Astrocyte (in vitro differentiated cells and primary cell): ENCODE measurements around the gene SUPV3L1.

Experiments
- CTCF ChIP-seq: IDR thresholded peaks from 2 replicates; pipeline ENCODE4 v1.5.1; 2011; ENCODE audit warnings: low read depth, mild to moderate bottlenecking, inconsistent platforms, low read length, moderate library complexity; ENCODE audit not compliant: insufficient read depth
- EZH2 ChIP-seq: IDR thresholded peaks from 2 replicates; pipeline ENCODE4 v1.6.1; 2012; ENCODE audit warnings: mild to moderate bottlenecking, low read length, inconsistent platforms; ENCODE audit not compliant: insufficient read depth

GRCh38 chr10:69145329-69145728, 34.7 kb upstream of the SUPV3L1 start:
- TF ChIP-seq CTCF (no peak), EZH2 (no peak)
